RPMI8226 (cell line): ENCODE results near the gene TMEM38A.
"Not testable (repeated sequence)": the region's sequence is repeated elsewhere in the genome, so short reads cannot be mapped to it uniquely, and the experiment has no call there.

Experiments
- DNase-seq: peaks from one replicate; pipeline ENCODE4 v3.0.0-alpha.2; 2015

TMEM38A gene

DNA sequence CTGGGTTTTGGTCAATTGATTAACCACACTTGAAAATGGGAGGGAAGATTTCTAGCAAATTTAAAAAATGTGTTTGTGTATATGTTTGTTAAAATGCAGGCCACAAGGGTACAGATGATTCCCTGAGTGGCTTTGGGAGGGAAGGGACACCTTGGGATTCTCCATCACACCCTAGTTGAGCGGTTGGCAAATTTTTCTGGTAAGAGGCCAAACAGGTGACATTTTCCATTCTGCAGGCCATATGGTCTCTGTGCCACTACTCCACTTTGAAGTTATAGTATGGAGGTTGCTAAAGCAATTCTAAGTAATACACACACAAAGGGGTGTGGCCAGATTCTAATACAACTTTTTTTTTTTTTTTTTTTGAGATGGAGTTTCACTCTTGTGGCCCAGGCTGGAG lies 20.0 kb upstream of the TMEM38A start:
- no peak for DNase-seq

DNA sequence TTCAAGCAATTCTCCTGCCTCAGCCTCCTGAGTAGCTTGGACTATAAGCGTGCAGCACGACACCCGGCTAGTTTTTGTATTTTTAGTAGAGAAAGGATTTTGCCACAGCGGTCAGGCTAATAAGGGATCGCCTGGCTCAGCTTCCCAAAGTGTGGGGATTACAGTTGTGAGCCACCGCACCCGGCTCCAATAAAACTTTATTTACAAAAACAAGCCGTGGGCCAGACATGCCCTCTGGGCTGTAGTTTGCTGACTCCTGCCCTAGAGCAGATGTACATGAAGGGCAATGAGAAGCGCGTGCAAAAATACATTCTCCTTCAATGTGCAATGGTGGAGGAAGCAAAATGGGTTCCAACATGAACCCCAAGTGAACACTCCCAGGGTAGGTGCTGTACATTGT lies 19.2 kb upstream of the TMEM38A start:
- no peak for DNase-seq

DNA sequence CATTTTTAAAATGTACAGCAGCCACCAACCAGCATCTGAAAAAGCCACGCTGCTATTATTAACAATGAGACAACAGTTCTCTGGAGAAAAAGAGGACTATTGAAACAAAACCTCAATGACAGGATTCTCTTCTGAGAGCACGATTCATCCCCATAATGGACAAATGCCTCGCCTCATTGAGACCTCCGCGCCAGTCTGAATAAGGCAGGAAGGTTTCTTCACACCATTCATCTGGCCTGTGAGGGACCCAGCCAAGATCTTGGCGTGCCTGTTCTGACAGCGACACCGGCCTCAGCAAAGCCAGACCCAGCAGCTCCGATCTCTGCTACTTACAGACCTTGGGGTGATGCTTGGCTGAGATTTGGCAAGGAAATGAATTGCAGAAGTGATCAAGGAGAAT lies 15.8 kb upstream of the TMEM38A start:
- no peak for DNase-seq

DNA sequence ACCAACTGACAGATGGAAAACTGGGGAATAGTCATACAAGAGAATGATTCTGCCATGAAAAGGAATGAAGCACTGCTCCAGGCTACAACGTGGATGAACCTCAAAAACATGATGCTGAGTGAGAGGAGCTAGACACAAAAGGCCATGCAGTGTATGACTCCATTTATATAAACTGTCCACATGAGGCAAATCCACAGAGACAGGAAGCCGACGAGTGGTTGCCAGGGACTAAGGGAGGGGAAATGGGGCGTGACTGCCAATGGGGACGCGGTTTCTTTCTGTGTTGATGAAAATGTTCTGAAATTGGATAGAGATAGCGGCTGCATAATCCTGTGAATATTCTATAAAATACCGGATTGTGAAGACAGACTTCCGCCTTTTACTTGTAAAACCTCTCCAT lies 11.2 kb upstream of the TMEM38A start:
- no peak for DNase-seq

DNA sequence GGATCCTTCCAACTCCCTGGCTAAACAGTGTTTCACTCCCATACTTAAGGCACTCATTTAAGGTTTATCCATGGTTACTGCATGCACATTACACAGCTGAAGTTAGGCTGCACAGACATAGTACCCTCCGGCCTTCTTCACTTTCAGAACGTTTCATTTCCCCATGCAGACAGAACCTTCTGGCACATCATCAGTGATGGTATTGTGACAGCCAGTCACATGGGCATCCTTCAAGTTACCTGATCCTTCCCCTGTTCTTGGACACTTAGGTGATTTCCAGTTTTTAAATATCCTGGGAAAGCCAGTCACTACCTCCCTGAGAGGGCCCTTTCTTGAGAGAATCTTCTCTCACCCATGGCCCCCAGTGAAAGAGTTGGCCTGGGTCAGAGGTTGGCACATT lies 10.1 kb upstream of the TMEM38A start:
- DNase-seq: no peak

DNA sequence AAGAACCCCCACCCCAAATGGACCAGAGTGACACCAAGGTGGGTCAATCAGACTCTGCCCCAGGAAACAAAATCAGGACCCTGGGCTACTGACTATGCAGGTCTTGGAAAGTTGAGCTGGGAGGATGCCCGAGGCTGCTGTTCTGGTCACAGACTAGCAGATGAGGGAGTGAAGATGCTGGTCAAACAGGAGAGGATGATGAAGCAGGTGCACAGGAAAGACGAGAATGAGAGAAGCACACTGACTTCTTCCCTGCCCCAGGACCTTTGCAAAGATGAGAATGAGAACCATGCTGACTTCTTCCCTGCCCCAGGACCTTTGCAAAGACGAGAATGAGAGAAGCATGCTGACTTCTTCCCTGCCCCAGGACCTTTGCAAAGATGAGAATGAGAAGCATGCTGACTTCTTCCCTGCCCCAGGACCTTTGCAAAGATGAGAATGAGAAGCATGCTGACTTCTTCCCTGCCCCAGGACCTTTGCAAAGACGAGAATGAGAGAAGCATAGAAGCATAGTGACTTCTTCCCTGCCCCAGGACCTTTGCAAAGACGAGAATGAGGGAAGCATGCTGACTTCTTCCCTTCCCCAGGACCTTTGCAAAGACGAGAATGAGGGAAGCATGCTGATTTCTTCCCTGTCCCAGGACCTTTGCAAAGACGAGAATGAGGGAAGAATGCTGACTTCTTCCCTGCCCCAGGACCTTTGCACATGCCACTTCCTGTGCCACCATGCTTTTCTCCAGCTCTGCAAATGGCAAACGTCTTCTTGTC lies 9.3 kb upstream of the TMEM38A start:
- not testable (repeated sequence) for DNase-seq

DNA sequence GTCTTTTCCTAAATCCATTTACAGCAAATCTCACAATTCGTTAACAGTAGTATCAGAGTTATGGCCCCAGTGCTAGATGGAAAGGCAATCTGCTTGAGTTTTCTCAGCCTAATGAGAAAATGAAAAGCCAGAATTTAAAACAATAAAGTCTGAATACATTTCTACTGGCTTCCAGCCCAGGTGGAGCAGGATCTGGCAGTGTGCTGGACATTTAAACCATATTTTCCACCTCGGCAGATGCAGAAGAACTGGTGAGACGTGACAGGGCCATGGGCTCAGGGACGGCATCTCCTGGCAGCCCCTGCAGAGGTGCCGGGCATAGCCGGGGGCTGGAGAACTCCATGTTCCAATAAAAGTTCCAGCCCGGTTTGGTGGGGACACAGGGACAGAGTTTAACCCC lies 8.1 kb upstream of the TMEM38A start:
- DNase-seq: no peak

DNA sequence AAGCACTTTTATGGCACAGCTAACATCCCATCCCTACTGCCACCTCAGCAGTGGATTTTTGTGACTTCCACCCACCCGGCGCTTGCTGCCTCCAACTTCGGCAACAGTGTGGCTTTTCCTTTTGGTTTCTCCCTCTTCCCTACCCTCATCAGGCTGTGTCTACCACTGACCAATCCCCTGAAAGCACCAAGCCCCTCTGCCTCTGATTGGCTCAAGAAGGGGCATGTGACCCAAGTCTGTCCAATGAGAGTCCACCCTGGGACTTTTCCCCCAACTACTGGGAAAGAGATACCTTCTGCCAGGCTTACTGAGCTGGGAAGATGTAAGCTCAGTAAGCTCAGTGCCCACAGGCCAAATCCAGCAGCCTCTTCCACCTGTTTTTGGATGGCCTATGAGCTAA lies 6.8 kb upstream of the TMEM38A start:
- DNase-seq: no peak

DNA sequence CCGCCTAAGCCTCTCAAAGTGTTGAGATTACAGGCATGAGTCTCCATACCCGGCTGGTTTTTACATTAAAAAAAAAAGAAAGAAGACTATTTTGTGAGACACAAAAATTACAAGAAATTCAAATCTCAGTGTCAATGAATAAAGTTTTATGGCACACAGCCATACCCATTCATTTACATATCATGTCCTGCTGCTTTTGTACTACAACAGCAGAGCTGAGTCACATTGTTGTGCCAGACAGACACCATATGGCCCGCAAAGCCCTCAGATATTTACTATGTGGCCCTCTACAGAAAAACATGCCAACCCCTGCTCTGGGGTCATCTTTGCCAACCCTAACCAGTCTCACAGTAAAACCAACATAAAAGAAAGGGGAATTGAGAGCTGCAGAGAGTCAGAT lies 6.3 kb upstream of the TMEM38A start:
- DNase-seq: no peak

DNA sequence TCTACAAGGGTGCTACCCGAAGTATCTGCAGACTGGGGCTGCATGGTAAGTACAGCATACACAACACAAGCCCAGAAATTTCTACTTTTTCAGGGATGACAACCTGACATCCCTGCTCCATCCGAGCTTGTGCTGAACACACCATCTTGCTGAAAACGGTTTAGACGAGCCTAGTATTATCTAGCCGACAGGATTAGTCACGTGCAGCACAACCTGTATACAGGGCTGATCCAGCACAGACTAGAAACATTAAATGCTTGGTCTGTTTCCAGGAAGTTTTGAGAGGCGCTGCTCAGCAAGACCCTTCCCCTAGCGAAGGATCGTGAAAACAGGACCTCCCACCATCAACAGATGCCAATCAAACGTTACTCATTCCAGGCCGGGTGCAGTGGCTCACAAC lies 5.2 kb upstream of the TMEM38A start:
- no peak for DNase-seq

DNA sequence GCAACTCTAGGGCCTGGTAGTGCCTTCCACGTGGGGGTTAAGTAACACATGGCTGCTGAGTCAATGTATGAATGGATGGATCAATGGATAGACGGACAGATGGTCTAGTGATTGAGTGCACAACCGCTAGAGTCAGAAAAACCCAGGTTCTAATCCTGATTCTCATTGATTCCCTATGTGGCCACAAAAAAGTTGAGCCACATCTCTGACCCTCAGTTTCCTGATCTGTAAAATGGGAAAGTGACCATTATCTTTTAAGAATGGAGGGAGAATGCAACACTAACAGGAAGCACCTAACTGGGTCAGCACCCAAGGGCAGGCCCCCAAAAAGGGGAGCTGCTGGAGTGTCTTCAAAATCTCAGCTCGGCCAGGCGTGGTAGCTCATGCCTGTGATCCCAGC lies 3.6 kb upstream of the TMEM38A start:
- no peak for DNase-seq

DNA sequence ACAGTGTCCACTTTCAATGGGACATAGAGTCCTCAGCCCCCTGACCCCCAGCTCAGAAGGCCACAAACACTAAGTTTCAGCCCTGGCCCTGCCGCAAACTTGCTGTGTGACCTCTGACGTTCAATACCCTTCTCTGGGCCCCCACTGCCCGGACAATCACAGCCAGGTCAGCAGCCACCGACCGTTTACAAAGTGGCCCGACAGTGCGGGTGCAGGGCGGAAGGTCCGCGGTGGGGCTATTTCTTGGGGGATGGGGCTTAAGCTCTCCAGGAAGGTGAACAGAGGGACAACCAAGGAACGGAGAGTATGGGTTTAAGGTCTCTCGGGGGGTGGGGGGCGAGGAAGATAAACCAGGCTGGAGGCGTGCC lies 1.5 kb upstream of the TMEM38A start:
- no peak for DNase-seq

DNA sequence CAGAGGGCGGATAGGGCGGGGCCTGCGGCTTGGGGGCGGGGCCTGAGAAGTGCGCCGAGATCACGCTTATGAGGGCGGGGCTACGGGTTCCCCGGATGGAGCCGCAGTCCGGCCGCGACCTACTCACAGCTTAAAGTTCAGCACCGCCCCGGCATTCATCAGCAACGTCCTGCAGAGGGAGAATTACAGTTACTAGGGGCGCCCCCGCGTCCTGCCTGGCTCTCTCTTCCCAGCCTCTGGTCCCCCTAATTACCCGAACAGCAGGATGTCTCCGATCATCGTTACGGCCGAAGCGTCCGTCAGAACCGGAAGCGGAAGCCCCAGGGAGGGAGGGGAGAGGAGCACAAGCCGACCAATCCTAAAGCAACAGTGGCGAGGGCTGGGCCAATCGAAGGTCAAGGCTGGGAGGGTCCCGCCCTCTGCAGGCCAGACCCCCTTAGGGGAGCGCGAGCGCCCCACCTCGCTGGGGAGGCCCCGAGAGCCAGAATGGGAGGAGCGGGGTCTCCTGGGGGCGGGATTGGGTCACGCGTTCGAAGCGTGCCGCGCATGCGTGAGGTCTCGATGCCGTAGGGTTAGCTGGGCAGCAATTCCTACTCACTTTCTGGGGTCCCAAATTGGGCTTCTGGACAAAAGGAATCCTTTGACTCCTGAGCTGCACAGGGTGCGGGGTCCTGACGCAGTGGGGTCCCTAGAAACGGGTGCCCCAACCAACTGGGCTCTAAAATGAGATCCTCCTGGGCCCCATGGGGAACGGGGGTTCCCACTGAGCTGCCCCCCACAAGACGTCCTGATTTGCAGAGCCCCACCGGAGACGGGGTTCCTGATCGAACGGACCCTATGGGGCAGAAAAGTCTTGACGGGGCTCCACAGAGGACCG lies 869 bp upstream of the TMEM38A start, which contains the start of gene SMIM7:
Gene SMIM7, minus strand, starts transcription at position 313 of the 877 bp plus-strand sequence. Its CDS starts 34 bp downstream, at position 279.
- peak; percentile 99 for DNase-seq

DNA sequence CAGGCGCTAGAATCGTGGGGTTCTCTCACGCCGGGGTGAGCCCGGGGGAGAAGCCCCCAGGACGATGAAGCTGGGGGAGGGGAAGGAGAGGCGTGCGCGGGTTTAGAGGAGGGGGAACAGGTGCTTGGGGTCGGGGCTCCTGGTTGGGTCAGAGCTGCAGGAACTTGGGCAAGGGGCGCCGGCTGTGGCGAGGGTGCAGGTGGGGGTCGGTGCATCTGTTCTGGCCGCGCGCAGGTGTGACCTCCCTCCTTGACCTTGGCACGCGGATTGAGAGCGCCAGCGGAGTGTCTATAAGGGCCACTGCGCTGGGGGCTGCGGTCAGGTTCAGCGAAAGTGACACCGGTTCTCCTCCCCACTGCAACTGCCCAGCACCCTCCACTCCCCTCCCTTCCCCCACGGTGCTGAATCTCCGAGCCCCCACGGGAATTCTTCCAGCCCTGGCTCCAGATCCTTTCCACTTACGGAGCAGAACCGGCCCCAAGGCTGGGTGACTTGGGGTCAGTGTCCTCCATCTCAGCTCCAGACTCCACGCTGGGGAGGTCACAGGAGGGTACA lies 618 bp downstream of the TMEM38A start:
- DNase-seq: peak; percentile 56

DNA sequence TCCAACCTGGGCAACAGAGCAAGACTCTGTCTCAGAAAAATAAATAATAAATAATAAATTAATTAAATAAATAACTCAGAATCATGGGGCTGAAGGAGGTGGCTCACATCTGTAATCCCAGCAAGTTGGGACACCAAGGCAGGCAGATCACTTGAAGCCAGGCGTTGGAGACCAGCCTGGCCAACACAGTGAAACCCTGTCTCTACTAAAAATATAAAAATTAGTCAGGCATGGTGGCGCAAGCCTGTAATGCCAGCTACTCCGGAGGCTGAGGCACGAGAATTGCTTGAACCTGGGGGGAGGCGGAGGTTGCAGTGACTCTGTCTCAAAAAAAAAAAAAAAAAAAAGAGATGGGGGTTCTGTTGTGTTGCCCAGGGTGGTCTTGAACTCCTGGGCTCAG lies 7.2 kb downstream of the TMEM38A start:
- DNase-seq: no peak

DNA sequence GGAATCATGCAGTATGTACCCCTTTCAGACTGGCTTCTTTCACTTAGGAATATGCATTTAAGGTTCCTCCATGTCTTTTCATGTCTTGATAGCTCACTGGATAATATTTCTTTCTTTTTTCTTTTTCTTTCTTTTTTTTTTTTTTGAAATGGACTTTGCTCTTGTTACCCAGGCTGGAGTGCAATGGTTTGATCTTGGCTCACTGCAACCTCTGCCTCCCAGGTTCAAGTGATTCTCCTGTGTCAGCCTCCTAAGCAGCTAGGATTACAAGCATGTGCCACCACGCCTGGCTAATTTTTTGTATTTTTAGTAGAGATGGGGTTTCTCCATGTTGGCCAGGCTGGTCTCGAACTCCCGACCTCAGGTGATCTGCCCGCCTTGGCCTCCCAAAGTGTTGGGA lies 7.8 kb downstream of the TMEM38A start:
- not testable (repeated sequence) for DNase-seq

DNA sequence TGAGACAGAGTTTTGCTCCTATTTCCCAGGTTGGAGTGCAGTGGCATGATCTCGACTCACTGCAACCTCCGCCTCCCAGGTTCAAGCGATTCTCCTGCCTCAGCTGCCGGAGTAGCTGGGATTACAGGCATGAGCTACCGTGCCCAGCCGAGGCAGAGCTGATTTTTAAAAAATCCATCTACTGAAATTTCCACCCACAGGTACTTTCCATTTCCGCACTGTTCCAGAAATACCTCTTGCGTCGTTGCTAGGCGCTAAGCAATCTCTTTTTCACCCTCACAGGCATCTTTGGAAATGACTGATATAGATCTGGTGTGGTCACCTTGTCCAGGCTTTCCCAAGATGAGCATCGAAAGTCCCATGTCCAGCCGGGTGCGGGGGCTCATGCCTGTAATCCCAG lies 9.4 kb downstream of the TMEM38A start:
- no peak for DNase-seq

DNA sequence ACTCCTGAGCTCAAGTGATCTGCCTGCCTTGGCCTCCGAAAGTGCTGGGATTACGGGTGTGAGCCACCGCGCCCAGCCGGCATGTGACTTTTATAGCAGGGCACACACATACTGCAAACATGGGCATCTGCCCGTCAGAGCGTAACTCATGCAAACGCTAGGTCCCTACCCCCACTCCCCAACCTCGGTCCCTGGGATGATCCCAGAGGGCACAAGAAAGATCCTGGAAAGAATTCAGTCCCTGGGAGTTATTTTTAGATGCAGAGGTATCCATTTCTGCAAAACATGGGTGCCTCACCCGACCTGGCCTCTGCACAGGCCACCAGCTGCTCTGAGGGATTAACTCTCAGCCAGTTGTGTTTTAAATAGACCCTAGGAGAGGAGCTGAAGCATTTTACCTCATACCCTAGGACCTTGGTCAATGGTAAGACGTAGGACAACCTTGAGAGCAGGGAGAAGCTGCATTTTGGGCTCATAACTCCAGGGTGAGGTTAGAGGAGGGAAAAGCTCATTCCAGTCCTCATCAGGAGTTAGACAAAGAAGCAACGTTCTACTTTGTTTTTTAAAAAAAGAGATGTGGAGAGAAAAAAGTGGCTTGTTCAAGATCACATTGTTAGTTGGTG lies 10.8 kb downstream of the TMEM38A start:
- no peak for DNase-seq

DNA sequence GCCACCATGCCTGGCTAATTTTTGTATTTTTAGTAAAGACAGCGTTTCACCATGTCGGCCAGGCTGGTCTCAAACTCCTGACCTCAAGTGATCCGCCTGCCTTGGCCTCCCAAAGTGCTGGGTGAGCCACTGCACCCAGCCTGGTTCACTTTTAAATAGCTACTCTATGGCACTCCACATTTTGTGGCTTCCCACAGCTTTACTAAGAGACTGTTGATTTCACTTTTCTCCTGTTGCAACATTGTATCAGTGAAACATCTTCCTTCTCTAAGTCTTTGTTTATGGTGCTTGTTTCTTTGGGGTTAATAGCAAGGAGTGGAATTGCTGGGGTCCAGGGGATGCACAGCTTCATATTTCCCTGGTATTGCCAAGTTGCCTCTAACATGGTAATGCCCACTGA lies 12.3 kb downstream of the TMEM38A start:
- no peak for DNase-seq

DNA sequence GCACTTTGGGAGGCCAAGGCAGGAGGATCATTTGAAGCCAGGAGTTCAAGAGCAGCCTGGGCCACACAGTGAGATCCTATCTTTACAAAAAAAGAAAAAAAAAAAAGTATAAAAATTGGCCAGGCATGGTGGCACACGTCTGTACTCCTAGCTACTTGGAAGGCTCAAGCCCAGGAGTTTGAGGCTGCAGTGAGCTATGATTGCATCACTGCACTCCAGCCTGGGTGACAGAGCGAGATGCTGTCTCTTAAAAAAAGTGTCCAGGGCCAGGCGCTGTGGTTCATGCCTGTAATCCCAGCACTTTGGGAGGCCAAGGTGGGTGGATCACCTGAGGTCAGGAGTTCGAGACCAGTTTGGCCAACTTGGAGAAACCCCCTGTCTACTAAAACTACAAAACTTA lies 12.9 kb downstream of the TMEM38A start:
- DNase-seq: not testable (repeated sequence)

DNA sequence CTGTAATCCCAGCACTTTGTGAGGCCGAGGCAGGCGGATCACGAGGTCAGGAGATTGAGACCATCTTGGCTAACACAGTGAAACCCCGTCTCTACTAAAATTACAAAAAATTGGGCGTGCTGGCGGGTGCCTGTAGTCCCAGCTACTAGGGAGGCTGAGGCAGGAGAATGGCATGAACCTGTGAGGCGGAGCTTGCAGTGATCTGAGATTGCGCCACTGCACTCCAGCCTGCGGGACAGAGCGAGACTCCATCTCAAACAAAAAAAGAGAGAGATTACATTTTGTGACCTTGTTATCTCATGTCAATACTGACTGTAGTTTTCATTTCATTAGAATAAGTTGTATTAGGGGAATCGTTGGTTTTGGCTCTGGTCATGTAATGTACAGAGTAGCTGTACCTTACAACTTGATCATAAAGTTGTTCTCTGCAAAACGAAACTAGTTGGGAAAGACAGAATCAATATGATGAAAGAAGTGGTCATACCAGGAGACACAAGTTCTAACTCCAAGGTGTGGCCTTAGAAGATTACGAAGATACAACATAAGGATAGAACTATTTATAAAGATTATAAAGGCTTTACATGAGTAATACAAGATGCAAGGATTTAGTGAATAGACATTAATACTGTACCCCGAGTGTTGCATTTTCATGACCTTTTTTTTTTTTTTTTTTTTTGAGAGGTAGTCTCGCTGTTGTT lies 15.3 kb downstream of the TMEM38A start:
- no peak for DNase-seq

DNA sequence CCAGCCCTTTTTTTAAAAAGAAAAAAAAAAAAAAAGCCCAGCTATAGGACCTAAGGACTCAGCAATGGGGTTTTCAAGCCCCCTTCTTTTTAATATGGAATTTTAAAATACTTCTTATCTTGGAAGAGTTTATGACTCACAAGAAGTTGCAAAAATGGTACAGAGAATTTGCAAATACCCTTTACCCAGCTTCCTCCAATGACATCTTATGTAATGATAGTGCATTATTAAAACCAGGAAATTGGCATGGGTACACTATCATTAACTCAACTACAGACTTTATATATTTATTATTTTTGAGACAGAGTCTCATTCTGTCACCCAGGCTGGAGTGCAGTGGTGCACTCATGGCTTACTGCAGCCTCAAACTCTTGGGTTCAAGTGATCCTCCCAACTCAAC lies 16.1 kb downstream of the TMEM38A start:
- DNase-seq: no peak

DNA sequence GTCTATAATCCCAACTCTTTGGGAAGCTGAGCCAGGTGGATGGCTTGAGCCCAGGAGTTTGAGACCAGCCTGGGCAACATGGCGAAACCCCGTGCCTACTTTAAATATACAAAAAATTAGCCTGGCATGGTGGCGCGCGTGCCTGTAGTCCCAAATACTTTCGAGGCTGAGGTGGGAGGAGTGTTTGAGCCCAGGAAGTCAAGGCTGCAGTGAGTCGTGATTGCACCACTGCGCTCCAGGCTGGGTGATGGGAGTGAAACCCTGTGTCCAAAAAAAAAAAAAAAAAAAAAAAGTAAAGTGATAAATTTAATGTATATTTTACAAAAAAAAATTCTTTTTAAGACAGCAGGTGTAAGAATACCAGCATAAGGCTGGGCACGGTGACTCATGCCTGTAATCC lies 17.6 kb downstream of the TMEM38A start:
- DNase-seq: no peak
